H9 (cell line): Measurements from ENCODE around the gene FBN1. TPM values are rescaled to one million over a fixed set of nuclear protein-coding genes. Genes with fewer than 3 reads are reported as not detected.

Source experiments
- DNase-seq: peaks from one replicate; pipeline ENCODE4 v3.0.0-alpha.2; 2017
- H2AFZ ChIP-seq: one replicate; pipeline ENCODE4 v1.6.1; 2013; ENCODE audit warnings: mild to moderate bottlenecking, low read length, control low read depth, moderate library complexity
- H2AK5ac ChIP-seq: 2 replicates; pipeline ENCODE4 v1.6.1; 2013; ENCODE audit warnings: low read length, control low read depth, mixed read lengths; ENCODE audit not compliant: insufficient read length
- H2BK120ac ChIP-seq: one replicate; pipeline ENCODE4 v1.6.1; 2013; ENCODE audit warnings: low read depth, mild to moderate bottlenecking, low read length, control low read depth, inconsistent platforms; ENCODE audit not compliant: poor library complexity, severe bottlenecking
- H2BK12ac ChIP-seq: 2 replicates; pipeline ENCODE4 v1.6.1; 2013; ENCODE audit warnings: low read length, control low read depth, mixed read lengths, low read depth; ENCODE audit not compliant: insufficient read length
- H2BK15ac ChIP-seq: 2 replicates; pipeline ENCODE4 v1.6.1; 2013; ENCODE audit warnings: low read depth, low read length, control low read depth
- H2BK20ac ChIP-seq: one replicate; pipeline ENCODE4 v1.6.1; 2013; ENCODE audit warnings: low read depth, mild to moderate bottlenecking, low read length, control low read depth, inconsistent platforms; ENCODE audit not compliant: poor library complexity, severe bottlenecking
- H2BK5ac ChIP-seq: 2 replicates; pipeline ENCODE4 v1.6.1; 2013; ENCODE audit warnings: low read length, control low read depth, mixed read lengths; ENCODE audit not compliant: insufficient read length
- H3K14ac ChIP-seq: 2 replicates; pipeline ENCODE4 v1.6.1; 2013; ENCODE audit warnings: low read length, control low read depth; ENCODE audit not compliant: insufficient read depth
- H3K18ac ChIP-seq: 2 replicates; pipeline ENCODE4 v1.6.1; 2013; ENCODE audit warnings: low read depth, mild to moderate bottlenecking, mixed read lengths, low read length, control low read depth; ENCODE audit not compliant: insufficient read length
- H3K23ac ChIP-seq: 2 replicates; pipeline ENCODE4 v1.6.1; 2013; ENCODE audit warnings: low read length, control low read depth, mixed read lengths, low read depth; ENCODE audit not compliant: insufficient read length
- H3K23me2 ChIP-seq: 2 replicates; pipeline ENCODE4 v1.6.1; 2013; ENCODE audit warnings: low read depth, mild to moderate bottlenecking, mixed read lengths, low read length, control low read depth; ENCODE audit not compliant: insufficient read length, poor library complexity, severe bottlenecking
- H3K27ac ChIP-seq: 2 replicates; pipeline ENCODE4 v1.5.1; 2013; ENCODE audit warnings: low read length, control low read depth, mixed read lengths, low read depth; ENCODE audit not compliant: insufficient read length
- H3K27me3 ChIP-seq: 2 replicates; pipeline ENCODE4 v1.6.1; 2013; ENCODE audit warnings: low read length, control low read depth, inconsistent platforms; ENCODE audit not compliant: insufficient read depth
- H3K4ac ChIP-seq: 2 replicates; pipeline ENCODE4 v1.6.1; 2013; ENCODE audit warnings: low read depth, mild to moderate bottlenecking, control low read depth, inconsistent platforms, low read length, moderate library complexity
- H3K4me1 ChIP-seq: 2 replicates; pipeline ENCODE4 v1.6.1; 2013; ENCODE audit warnings: low read length, control low read depth, inconsistent platforms; ENCODE audit not compliant: insufficient read depth
- H3K4me2 ChIP-seq: 2 replicates; pipeline ENCODE4 v1.6.1; 2013; ENCODE audit warnings: low read length, control low read depth, mixed read lengths; ENCODE audit not compliant: insufficient read length, insufficient read depth
- H3K56ac ChIP-seq: 2 replicates; pipeline ENCODE4 v1.6.1; 2013; ENCODE audit warnings: low read depth, mild to moderate bottlenecking, mixed read lengths, low read length, control low read depth; ENCODE audit not compliant: insufficient read length
- H3K79me1 ChIP-seq: 2 replicates; pipeline ENCODE4 v1.6.1; 2013; ENCODE audit warnings: low read depth, mild to moderate bottlenecking, moderate library complexity, low read length, control low read depth, inconsistent platforms; ENCODE audit not compliant: insufficient read depth, poor library complexity, severe bottlenecking
- H3K79me2 ChIP-seq: 2 replicates; pipeline ENCODE4 v1.6.1; 2013; ENCODE audit warnings: low read length, control low read depth, inconsistent platforms; ENCODE audit not compliant: insufficient read depth
- H3K9ac ChIP-seq: 2 replicates; pipeline ENCODE4 v1.6.1; 2013; ENCODE audit warnings: low read length, control low read depth, mixed read lengths; ENCODE audit not compliant: insufficient read length; ENCODE audit errors: extremely low read depth
- H3K9me3 ChIP-seq: one replicate; pipeline ENCODE4 v1.6.1; 2013; ENCODE audit warnings: low read depth, low read length, inconsistent platforms; ENCODE audit not compliant: control insufficient read depth
- H3T11ph ChIP-seq: one replicate; pipeline ENCODE4 v1.6.1; 2013; ENCODE audit warnings: mild to moderate bottlenecking, low read length, control low read depth, inconsistent platforms
- H4K20me1 ChIP-seq: one replicate; pipeline ENCODE4 v1.6.1; 2013; ENCODE audit not compliant: control insufficient read depth, insufficient read length, insufficient read depth
- H4K5ac ChIP-seq: 2 replicates; pipeline ENCODE4 v1.6.1; 2013; ENCODE audit warnings: low read depth, mild to moderate bottlenecking, mixed read lengths, low read length, control low read depth; ENCODE audit not compliant: insufficient read length
- H4K8ac ChIP-seq: replicated peaks from 2 replicates; pipeline ENCODE4 v1.6.1; 2013; ENCODE audit warnings: low read length, control low read depth, mixed read lengths, low read depth; ENCODE audit not compliant: insufficient read length
- H4K91ac ChIP-seq: 2 replicates; pipeline ENCODE4 v1.6.1; 2013; ENCODE audit warnings: low read depth, mild to moderate bottlenecking, moderate library complexity, mixed read lengths, low read length, control low read depth; ENCODE audit not compliant: insufficient read length
- H3K27ac Mint-ChIP-seq, 3 experiments: 2 replicates in 2 of 3; 3 replicates in 1 of 3; pipeline ENCODE4 v1.8.0; 2020 to 2021; ENCODE audit warnings: mixed read lengths in 3 of 3, mild to moderate bottlenecking in 1 of 3, moderate library complexity in 1 of 3
- H3K27me3 Mint-ChIP-seq: 2 replicates; pipeline ENCODE4 v1.8.0; 2021; ENCODE audit warnings: low read depth, mild to moderate bottlenecking, moderate library complexity, mixed read lengths
- H3K36me3 Mint-ChIP-seq, 3 experiments: 2 replicates in 2 of 3; 3 replicates in 1 of 3; pipeline ENCODE4 v1.8.0; 2020 to 2021; ENCODE audit warnings: low read depth in 3 of 3, mixed read lengths in 3 of 3; ENCODE audit not compliant: insufficient read depth in 1 of 3
- H3K4me1 Mint-ChIP-seq, 2 experiments: 2 replicates each; pipeline ENCODE4 v1.8.0; 2020; ENCODE audit warnings: mixed read lengths in 2 of 2
- H3K4me3 Mint-ChIP-seq, 2 experiments: 2 replicates in 1 of 2; 3 replicates in 1 of 2; pipeline ENCODE4 v1.8.0; 2020 to 2021; ENCODE audit warnings: mild to moderate bottlenecking in 2 of 2, mixed read lengths in 2 of 2, moderate library complexity in 1 of 2
- H3K9me3 Mint-ChIP-seq, 2 experiments: 2 replicates in 1 of 2; 3 replicates in 1 of 2; pipeline ENCODE4 v1.8.0; 2020; ENCODE audit warnings: mild to moderate bottlenecking in 2 of 2, mixed read lengths in 2 of 2, moderate library complexity in 1 of 2
- CTCF ChIP-seq: fragments of 200-600 bp; sonication (generic); conservative IDR thresholded peaks from 3 replicates; pipeline ENCODE4 v1.8.0; 2021; ENCODE audit warnings: antibody characterized with exemption, mild to moderate bottlenecking
- WGBS: extraction: QIAGEN DNeasy Blood & Tissue Kit; methylation state at CpG from one replicate; pipeline ENCODE4 v1.1.7; 2013; ENCODE audit warnings: missing lambda C conversion rate, low lambda C conversion rate, mixed read lengths; ENCODE audit not compliant: insufficient read length; ENCODE audit errors: extremely low coverage; 5-methylcytosine and 5-hydroxymethylcytosine counted together
- total RNA-seq: library from RNA; stranded (reverse); gene quantifications from 2 replicates; pipeline ENCODE4 v1.2.1, GENCODE V29; 2021

Gene FBN1
- total RNA-seq, 1 experiment from 2014 or later = 3.6 TPM

DNA sequence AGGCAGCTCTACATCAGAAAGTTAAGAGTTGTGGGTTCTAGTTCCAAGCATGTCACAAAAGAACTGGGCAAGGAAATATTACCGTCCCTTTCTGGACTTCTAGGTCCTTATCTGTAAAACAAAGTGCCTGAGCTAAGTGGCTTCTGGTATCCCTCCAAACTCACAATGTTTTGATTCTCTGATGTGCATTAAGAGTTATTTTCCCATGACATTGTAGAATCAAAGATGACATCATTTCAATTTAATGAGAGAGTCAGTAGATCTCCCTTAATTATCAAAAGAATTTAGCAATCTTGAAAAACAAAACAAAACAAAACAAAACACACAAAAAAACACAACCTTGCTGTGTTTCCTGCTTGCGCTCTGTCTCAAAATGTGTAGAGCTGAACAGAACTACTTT, 225.6 kb downstream of the FBN1 start:
- no peak overlapping the region for H3K4ac ChIP-seq

More for the DNA sequence above, 225.6 kb downstream of the FBN1 start:
- Histone ChIP-seq H3K23ac (no peak overlapping the region), H2AK5ac (no peak overlapping the region), H3T11ph (no peak overlapping the region), H4K91ac (no peak overlapping the region), H3K9me3 (no peaks in the 10 kb centered on the region), H2AFZ (no peak overlapping the region), H3K18ac (no peak overlapping the region), H2BK120ac (no peak overlapping the region), H3K79me1 (no peaks in the 10 kb centered on the region), H3K9ac (no peak overlapping the region), H4K20me1 (no peaks in the 10 kb centered on the region), H2BK5ac (no peak overlapping the region), H4K8ac (no peak overlapping the region), H4K5ac (no peak overlapping the region), H3K56ac (no peak overlapping the region), H2BK15ac (no peak overlapping the region), H3K27me3 (no peaks in the 10 kb centered on the region), H2BK12ac (no peak overlapping the region), H2BK20ac (no peak overlapping the region), H3K4me2 (no peak overlapping the region), H3K14ac (no peak overlapping the region), H3K79me2 (no peaks in the 10 kb centered on the region), H3K27ac (no peak overlapping the region), H3K23me2 (no peaks in the 10 kb centered on the region), H3K4me1 (peaks cover 3% of the 10 kb centered on the region; the same call in 1 of the 2 replicates)
- no peak for DNase-seq
- no peaks in the 10 kb centered on the region for H3K27me3 Mint-ChIP-seq
- no peak overlapping the region for H3K4me3 Mint-ChIP-seq
- no peak for TF ChIP-seq CTCF
- no peak overlapping the region for H3K27ac Mint-ChIP-seq
- peaks cover 10 to 11% of the 10 kb centered on the region in 2 experiments for H3K4me1 Mint-ChIP-seq
- H3K9me3 Mint-ChIP-seq = no peaks in the 10 kb centered on the region
- WGBS = no CpG with 5 or more reads among the region's 2 CpGs
- no peaks in the 10 kb centered on the region; a peak in 1 of 7 replicates for H3K36me3 Mint-ChIP-seq
